KMS-11 (cell line): ENCODE results near the gene ITGB5.

Experiments used
- H2AFZ ChIP-seq: fragments of 200-600 bp; sonication (generic); 2 replicates; pipeline ENCODE4 v1.6.1; 2016; ENCODE audit warnings: antibody characterized with exemption, mixed run types, low read depth
- H3K27ac ChIP-seq: fragments of 200-600 bp; sonication (generic); 2 replicates; pipeline ENCODE4 v1.6.1; 2016; ENCODE audit warnings: mild to moderate bottlenecking, mixed run types
- H3K27me3 ChIP-seq: fragments of 200-600 bp; sonication (generic); 2 replicates; pipeline ENCODE4 v1.6.1; 2017; ENCODE audit warnings: mild to moderate bottlenecking, low read depth, mixed run types, moderate library complexity; ENCODE audit not compliant: insufficient read depth
- H3K36me3 ChIP-seq: fragments of 200-600 bp; sonication (generic); 2 replicates; pipeline ENCODE4 v1.6.1; 2017; ENCODE audit warnings: mild to moderate bottlenecking, mixed run types; ENCODE audit not compliant: insufficient read depth
- H3K4me1 ChIP-seq: fragments of 200-600 bp; sonication (generic); 2 replicates; pipeline ENCODE4 v1.6.1; 2016; ENCODE audit warnings: mild to moderate bottlenecking, low read depth, mixed run types; ENCODE audit not compliant: poor library complexity, severe bottlenecking
- H3K4me2 ChIP-seq: fragments of 200-600 bp; sonication (generic); 2 replicates; pipeline ENCODE4 v1.7.0; 2016; ENCODE audit warnings: mild to moderate bottlenecking, mixed run types
- H3K4me3 ChIP-seq: fragments of 200-600 bp; sonication (generic); IDR thresholded peaks from 2 replicates; pipeline ENCODE4 v1.6.1; 2017; ENCODE audit warnings: low read depth, low read length, mixed read lengths; ENCODE audit not compliant: insufficient read depth
- H3K79me2 ChIP-seq: fragments of 200-600 bp; sonication (generic); 2 replicates; pipeline ENCODE4 v1.6.1; 2016; ENCODE audit warnings: low read depth, mixed run types; ENCODE audit not compliant: insufficient read depth
- H3K9ac ChIP-seq: fragments of 200-600 bp; sonication (generic); 2 replicates; pipeline ENCODE4 v1.6.1; 2016; ENCODE audit warnings: mild to moderate bottlenecking, mixed run types
- H4K20me1 ChIP-seq: fragments of 200-600 bp; sonication (generic); 2 replicates; pipeline ENCODE4 v1.6.1; 2016; ENCODE audit warnings: mild to moderate bottlenecking, mixed run types; ENCODE audit not compliant: insufficient read depth
- CTCF ChIP-seq: fragments of 200-600 bp; sonication (generic); conservative IDR thresholded peaks from 2 replicates; pipeline ENCODE4 v1.6.1; 2017; ENCODE audit warnings: low read depth, mild to moderate bottlenecking, antibody characterized with exemption, low read length, moderate library complexity, mixed read lengths

ITGB5 gene

GRCh38 chr3:124745756-124746155 is 141.4 kb downstream of the ITGB5 start:
- Histone ChIP-seq H3K27ac (no peak overlapping the region), H4K20me1 (no peaks in the 10 kb centered on the region), H3K36me3 (peaks cover 14% of the 10 kb centered on the region; the same call in 1 of the 2 replicates), H3K9ac (no peak overlapping the region), H2AFZ (no peak overlapping the region), H3K4me3 (no peak overlapping the region), H3K4me2 (no peak overlapping the region), H3K4me1 (no peaks in the 10 kb centered on the region), H3K79me2 (no peaks in the 10 kb centered on the region), H3K27me3 (no peaks in the 10 kb centered on the region)
- no peak for TF ChIP-seq CTCF

GRCh38 chr3:124741027-124741426 is 146.1 kb downstream of the ITGB5 start:
- Histone ChIP-seq H3K36me3 (peaks cover 37% of the 10 kb centered on the region; the same call in 1 of the 2 replicates), H3K4me1 (no peaks in the 10 kb centered on the region), H2AFZ (no peak overlapping the region), H3K27ac (no peak overlapping the region), H3K79me2 (peaks cover 20% of the 10 kb centered on the region), H3K4me2 (no peak overlapping the region), H3K4me3 (no peak overlapping the region), H3K9ac (no peak overlapping the region), H4K20me1 (no peaks in the 10 kb centered on the region), H3K27me3 (no peaks in the 10 kb centered on the region)
- TF ChIP-seq CTCF, result no peak

GRCh38 chr3:124731760-124732159 is 155.4 kb downstream of the ITGB5 start:
- no peak overlapping the region for H3K4me3 ChIP-seq
- no peaks in the 10 kb centered on the region for H4K20me1 ChIP-seq
- no peak overlapping the region; the same call in 1 of the 2 replicates for H3K9ac ChIP-seq
- H3K4me1 ChIP-seq, result peaks cover 38% of the 10 kb centered on the region
- peaks cover 47% of the 10 kb centered on the region for H3K79me2 ChIP-seq
- H2AFZ ChIP-seq, result no peak overlapping the region
- H3K27me3 ChIP-seq, result no peaks in the 10 kb centered on the region
- no peak overlapping the region for H3K27ac ChIP-seq
- H3K36me3 ChIP-seq, result peaks cover 10% of the 10 kb centered on the region; the same call in 1 of the 2 replicates
- peak overlapping the region; percentile 89 for H3K4me2 ChIP-seq
- no peak for TF ChIP-seq CTCF

GRCh38 chr3:124730941-124731297 is 156.2 kb downstream of the ITGB5 start:
- peak overlapping the region; percentile 89 for H3K4me2 ChIP-seq
- H3K27ac ChIP-seq, result peak overlapping the region; percentile 75
- H3K9ac ChIP-seq, result peak overlapping the region; percentile 95
- no peaks in the 10 kb centered on the region for H3K27me3 ChIP-seq
- peak overlapping the region; percentile 77 for H2AFZ ChIP-seq
- no peak for TF ChIP-seq CTCF
- peaks cover 45% of the 10 kb centered on the region for H3K79me2 ChIP-seq
- peaks cover 38% of the 10 kb centered on the region for H3K4me1 ChIP-seq
- H3K36me3 ChIP-seq, result peaks cover 3% of the 10 kb centered on the region; the same call in 1 of the 2 replicates
- peak overlapping the region; percentile 83 for H3K4me3 ChIP-seq
- no peaks in the 10 kb centered on the region for H4K20me1 ChIP-seq
